DOHH2 (cell line): ENCODE results near the gene ZBTB44.

ENCODE experiments used
- H3F3A ChIP-seq: fragments of 200-600 bp; sonication (generic), shearing (Covaris generic); 2 replicates; pipeline ENCODE4 v1.6.0; 2016; ENCODE audit warnings: antibody characterized with exemption, mild to moderate bottlenecking; ENCODE audit not compliant: control insufficient read depth, insufficient read depth
- H3K27ac ChIP-seq: fragments of 200-600 bp; sonication (generic); 2 replicates; pipeline ENCODE4 v1.5.1; 2014; ENCODE audit warnings: low read depth, mild to moderate bottlenecking, low read length, moderate library complexity
- H3K27me3 ChIP-seq: fragments of 200-600 bp; sonication (generic); 2 replicates; pipeline ENCODE4 v1.6.1; 2014; ENCODE audit warnings: mild to moderate bottlenecking, low read length, mixed read lengths; ENCODE audit not compliant: control insufficient read depth
- H3K36me3 ChIP-seq: fragments of 200-600 bp; sonication (generic); 2 replicates; pipeline ENCODE4 v1.6.1; 2014; ENCODE audit warnings: mild to moderate bottlenecking, low read length, moderate library complexity, mixed read lengths; ENCODE audit not compliant: control insufficient read depth
- H3K4me1 ChIP-seq: fragments of 200-600 bp; sonication (generic); 2 replicates; pipeline ENCODE4 v1.6.1; 2014; ENCODE audit warnings: mild to moderate bottlenecking, low read length, mixed read lengths; ENCODE audit not compliant: control insufficient read depth
- H3K4me2 ChIP-seq: fragments of 200-600 bp; sonication (generic); 2 replicates; pipeline ENCODE4 v1.6.0; 2014; ENCODE audit warnings: mild to moderate bottlenecking, low read length, moderate library complexity
- H3K4me3 ChIP-seq: fragments of 200-600 bp; sonication (generic); 2 replicates; pipeline ENCODE4 v1.5.1; 2014; ENCODE audit warnings: mild to moderate bottlenecking, low read length, mixed read lengths
- H3K79me2 ChIP-seq: fragments of 200-600 bp; sonication (generic); 2 replicates; pipeline ENCODE4 v1.6.1; 2014; ENCODE audit warnings: mild to moderate bottlenecking, low read length, mixed read lengths; ENCODE audit not compliant: control insufficient read depth
- H3K9me2 ChIP-seq: fragments of 200-600 bp; sonication (generic); replicated peaks from 2 replicates; pipeline ENCODE4 v1.6.1; 2014; ENCODE audit warnings: mild to moderate bottlenecking, low read length, mixed read lengths; ENCODE audit not compliant: control insufficient read depth
- H3K9me3 ChIP-seq: fragments of 200-600 bp; sonication (generic); 2 replicates; pipeline ENCODE4 v1.6.1; 2014; ENCODE audit warnings: antibody characterized with exemption, low read length, mixed read lengths; ENCODE audit not compliant: control insufficient read depth, insufficient read depth
- H4K20me1 ChIP-seq: fragments of 200-600 bp; sonication (generic); 2 replicates; pipeline ENCODE4 v1.6.0; 2014; ENCODE audit warnings: low read depth, mild to moderate bottlenecking, antibody characterized with exemption, low read length, moderate library complexity; ENCODE audit not compliant: control insufficient read depth, insufficient read depth
- EZH2phosphoT487 ChIP-seq: fragments of 200-600 bp; sonication (generic); IDR thresholded peaks from 2 replicates; pipeline ENCODE4 v1.6.1; 2017; ENCODE audit warnings: borderline replicate concordance, mild to moderate bottlenecking, antibody characterized with exemption, low read length, moderate library complexity, mixed read lengths
- TF ChIP-seq, protein P1 (sequence below): fragments of 200-600 bp; sonication (generic); IDR thresholded peaks from one replicate; pipeline ENCODE4 v1.5.1; 2014; ENCODE audit warnings: antibody characterized with exemption, mild to moderate bottlenecking, low read depth, low read length; ENCODE audit not compliant: poor library complexity, severe bottlenecking

Gene ZBTB44

DNA sequence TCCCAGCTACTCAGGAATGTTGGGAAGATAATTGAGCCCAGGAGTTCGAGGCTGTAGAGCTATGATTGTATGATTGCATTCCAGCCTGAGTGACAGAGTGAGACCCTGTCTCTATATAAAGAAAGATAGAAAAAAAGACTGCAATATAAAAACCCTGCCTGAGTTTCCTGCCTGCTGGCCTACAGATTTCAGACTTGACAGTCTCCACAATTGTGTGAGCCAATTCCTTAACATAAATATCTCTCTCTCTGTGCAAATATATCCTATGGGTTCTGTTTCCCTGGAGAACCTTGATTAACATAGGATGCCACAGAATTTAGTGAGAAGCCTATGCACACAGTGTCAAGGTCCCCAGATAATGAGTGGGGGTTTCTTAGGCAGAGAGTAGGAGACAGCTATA, 32.5 kb upstream of the ZBTB44 start:
- no peak for TF ChIP-seq EZH2phosphoT487
- TF ChIP-seq, protein P1, sequence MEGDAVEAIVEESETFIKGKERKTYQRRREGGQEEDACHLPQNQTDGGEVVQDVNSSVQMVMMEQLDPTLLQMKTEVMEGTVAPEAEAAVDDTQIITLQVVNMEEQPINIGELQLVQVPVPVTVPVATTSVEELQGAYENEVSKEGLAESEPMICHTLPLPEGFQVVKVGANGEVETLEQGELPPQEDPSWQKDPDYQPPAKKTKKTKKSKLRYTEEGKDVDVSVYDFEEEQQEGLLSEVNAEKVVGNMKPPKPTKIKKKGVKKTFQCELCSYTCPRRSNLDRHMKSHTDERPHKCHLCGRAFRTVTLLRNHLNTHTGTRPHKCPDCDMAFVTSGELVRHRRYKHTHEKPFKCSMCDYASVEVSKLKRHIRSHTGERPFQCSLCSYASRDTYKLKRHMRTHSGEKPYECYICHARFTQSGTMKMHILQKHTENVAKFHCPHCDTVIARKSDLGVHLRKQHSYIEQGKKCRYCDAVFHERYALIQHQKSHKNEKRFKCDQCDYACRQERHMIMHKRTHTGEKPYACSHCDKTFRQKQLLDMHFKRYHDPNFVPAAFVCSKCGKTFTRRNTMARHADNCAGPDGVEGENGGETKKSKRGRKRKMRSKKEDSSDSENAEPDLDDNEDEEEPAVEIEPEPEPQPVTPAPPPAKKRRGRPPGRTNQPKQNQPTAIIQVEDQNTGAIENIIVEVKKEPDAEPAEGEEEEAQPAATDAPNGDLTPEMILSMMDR: no peak
- H3K4me3 ChIP-seq: no peak overlapping the region
- H3K9me2 ChIP-seq: no peaks in the 10 kb centered on the region
- no peak overlapping the region for H3K4me2 ChIP-seq
- H3K79me2 ChIP-seq: no peaks in the 10 kb centered on the region
- no peaks in the 10 kb centered on the region for H3K36me3 ChIP-seq
- H3K9me3 ChIP-seq: no peaks in the 10 kb centered on the region
- no peak overlapping the region for H3K27ac ChIP-seq
- H4K20me1 ChIP-seq: no peaks in the 10 kb centered on the region
- H3K27me3 ChIP-seq: no peaks in the 10 kb centered on the region
- no peaks in the 10 kb centered on the region for H3K4me1 ChIP-seq
- H3F3A ChIP-seq: no peaks in the 10 kb centered on the region

DNA sequence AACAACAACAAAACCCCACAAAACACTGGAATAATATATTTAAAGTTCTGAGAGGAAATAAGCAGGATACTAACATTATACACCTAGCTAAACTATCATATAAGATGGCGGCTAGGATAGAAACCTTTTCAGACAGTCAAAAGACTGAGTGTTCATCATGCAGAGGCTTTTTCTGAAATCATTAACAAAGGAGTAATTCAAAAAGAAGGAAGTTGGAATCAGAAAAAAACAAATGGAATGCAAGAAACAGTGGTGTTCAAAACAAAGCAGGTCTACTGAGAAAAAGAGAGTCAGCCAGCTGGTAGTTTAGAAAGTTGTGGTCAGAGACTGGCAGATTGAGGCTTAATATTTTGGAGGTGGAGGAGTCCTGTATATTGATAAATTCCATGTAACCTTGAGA, 30.1 kb upstream of the ZBTB44 start:
- Histone ChIP-seq H3K4me2 (no peak overlapping the region), H3K9me2 (no peaks in the 10 kb centered on the region)

DNA sequence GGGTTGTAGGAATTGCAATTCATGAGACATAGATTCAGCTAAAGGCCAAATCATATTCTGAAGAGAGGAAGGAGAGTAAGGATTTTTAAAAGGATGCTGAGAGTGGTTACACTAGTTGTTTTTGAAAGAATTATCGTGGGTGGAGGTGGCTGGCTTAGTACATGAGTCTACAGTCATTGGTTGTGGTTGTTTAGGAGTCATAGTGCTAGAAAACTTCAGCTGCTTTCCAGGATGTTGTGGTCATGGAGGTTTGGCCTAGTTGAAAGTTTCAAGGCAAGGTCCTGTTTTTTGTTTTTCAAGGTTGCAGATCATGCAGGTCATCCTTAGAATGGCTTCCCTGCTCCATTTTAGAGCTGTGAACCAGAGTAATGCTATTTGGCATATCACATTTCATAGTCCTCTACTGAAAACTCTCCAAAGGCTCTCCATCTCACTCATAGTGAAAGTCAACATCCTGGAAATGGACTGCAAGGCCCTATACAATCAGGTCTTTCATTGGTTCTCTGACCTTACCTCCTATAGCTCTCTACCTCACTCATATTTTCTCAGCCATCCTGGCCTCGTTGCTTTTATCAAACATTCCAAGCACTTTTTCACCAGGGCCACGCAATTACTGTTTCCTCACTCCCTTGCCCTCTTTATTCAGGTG, 26.1 kb upstream of the ZBTB44 start:
- no peaks in the 10 kb centered on the region for H4K20me1 ChIP-seq
- no peaks in the 10 kb centered on the region for H3F3A ChIP-seq
- peaks cover 9% of the 10 kb centered on the region; the same call in 1 of the 2 replicates for H3K9me3 ChIP-seq
- no peak overlapping the region for H3K4me2 ChIP-seq
- no peaks in the 10 kb centered on the region for H3K27me3 ChIP-seq
- no peak overlapping the region for H3K27ac ChIP-seq
- H3K4me3 ChIP-seq: no peak overlapping the region
- no peak for TF ChIP-seq EZH2phosphoT487
- TF ChIP-seq, protein P1: no peak
- no peaks in the 10 kb centered on the region for H3K79me2 ChIP-seq
- H3K9me2 ChIP-seq: no peaks in the 10 kb centered on the region
- H3K4me1 ChIP-seq: no peaks in the 10 kb centered on the region
- no peaks in the 10 kb centered on the region for H3K36me3 ChIP-seq

More for the DNA sequence above, 30.1 kb upstream of the ZBTB44 start:
- Histone ChIP-seq H3K79me2 (no peaks in the 10 kb centered on the region), H3K36me3 (no peaks in the 10 kb centered on the region), H4K20me1 (no peaks in the 10 kb centered on the region), H3K27me3 (no peaks in the 10 kb centered on the region), H3K27ac (no peak overlapping the region), H3F3A (no peaks in the 10 kb centered on the region), H3K4me1 (no peaks in the 10 kb centered on the region), H3K9me3 (peaks cover 5% of the 10 kb centered on the region; the same call in 1 of the 2 replicates), H3K4me3 (no peak overlapping the region)
- no peak for TF ChIP-seq EZH2phosphoT487
- TF ChIP-seq, protein P1: no peak

DNA sequence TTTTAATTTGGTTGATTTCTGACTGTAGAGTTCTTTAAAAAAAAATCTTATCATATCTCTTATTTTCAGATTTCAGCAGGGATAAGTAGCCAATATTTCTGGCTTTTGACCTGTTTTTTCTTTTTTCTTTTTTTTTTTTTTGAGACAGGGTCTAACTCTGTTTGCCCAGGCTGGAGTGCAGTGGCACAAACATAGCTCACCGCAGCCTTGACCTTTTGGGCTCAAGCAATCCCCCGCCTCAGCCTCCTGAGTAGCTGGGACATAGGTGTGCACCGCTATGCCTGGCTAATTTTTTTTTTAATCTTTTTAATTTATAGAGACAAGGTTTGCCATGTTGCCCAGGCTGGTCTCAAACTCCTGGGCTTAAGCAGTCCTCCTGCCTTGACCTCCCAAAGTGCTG, 23.9 kb upstream of the ZBTB44 start:
- H3K9me3 ChIP-seq: peaks cover 9% of the 10 kb centered on the region; the same call in 1 of the 2 replicates
- no peak overlapping the region for H3K4me2 ChIP-seq
- no peaks in the 10 kb centered on the region for H3F3A ChIP-seq
- no peaks in the 10 kb centered on the region for H4K20me1 ChIP-seq
- H3K36me3 ChIP-seq: no peaks in the 10 kb centered on the region
- H3K27me3 ChIP-seq: no peaks in the 10 kb centered on the region
- H3K4me3 ChIP-seq: no peak overlapping the region
- H3K9me2 ChIP-seq: no peaks in the 10 kb centered on the region
- TF ChIP-seq, protein P1: no peak
- TF ChIP-seq EZH2phosphoT487: no peak
- H3K27ac ChIP-seq: no peak overlapping the region
- no peaks in the 10 kb centered on the region for H3K79me2 ChIP-seq
- no peaks in the 10 kb centered on the region for H3K4me1 ChIP-seq
